NCI-H1694 treated with DMSO at 0.1 percent for 48 hours (cell line): ENCODE data around the gene ARMC12.

ENCODE experiments used
- DNase-seq: peaks from one replicate; lab custom pipeline; 2025; lab: John Stamatoyannopoulos, UW

Gene ARMC12

DNA sequence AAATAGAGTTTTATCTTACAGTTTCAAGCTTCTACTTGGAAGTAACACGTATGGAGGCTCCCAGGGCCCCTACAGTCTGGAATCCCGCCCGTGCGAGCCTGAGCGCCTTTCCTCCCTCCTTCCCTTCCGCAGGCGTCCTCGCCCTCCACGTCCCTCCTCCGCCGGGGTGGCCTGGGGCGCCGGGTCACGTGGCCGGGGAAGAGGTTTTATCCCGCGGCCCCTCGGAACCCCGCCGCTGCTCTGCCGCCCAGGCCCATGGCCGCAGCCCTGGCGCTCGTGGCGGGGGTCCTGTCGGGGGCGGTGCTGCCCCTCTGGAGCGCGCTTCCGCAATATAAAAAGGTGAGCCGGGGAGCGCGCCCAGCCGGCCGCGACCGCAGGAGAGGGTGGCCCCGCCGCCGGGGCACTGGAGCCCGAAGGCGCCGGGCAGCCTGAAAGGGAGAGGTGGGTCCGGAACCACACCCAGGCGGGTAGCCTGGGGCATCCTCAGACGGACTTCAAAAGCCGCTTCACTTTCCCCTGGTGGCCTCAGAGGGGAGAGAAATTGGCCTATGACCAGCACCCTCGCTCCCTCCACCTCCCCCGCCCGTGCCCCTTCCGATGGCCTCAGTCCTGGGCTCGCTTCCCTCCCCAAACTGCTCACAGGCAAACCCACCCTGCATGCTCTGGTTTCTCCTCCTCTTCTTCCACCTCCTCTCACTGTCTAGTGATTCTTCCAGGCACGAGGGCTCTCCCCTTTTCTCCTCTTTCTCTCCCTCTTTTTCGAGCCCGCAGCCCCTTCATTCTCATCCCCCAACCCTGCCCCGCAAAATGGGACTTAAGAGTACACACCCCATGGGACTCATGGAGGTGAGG lies 39.8 kb downstream of the ARMC12 start, which contains the start of gene CLPSL2:
TSS of gene CLPSL2 (plus strand) at position 235 of the 852 bp plus-strand sequence. CDS start at position 256, 21 bp downstream.
- no peak for DNase-seq

DNA sequence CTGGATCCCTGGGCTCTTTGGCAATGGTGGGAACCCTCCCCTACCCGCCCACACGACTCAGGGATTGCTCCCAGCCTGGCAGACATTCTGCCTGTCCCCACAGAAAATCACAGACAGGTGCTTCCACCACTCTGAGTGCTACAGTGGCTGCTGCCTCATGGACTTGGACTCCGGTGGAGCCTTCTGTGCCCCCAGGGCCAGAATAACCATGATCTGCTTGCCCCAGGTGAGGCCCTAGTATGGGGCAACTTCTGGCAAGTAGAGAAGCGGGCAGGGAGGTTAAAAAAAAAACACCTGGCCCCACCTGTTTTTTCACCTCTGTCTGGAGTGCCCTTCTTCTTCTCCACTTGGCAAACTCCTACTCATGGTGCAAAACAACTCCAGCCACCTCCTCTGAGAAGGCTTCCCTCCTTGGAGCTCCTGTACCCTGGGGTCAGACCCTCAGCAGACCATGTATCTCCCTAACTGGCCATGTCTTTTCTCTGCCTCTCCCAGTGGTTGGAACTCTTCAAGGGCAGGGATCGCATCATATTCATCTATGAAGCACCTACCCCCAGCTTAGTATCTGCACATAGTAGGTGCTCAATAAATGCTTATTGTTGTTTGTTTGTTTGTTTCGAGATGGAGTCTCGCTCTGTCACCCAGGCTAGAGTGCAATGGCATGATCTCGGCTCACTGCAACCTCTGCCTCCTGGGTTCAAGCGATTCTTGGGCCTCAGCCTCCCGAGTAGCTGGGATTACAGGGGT lies 40.7 kb downstream of the ARMC12 start:
- no peak for DNase-seq

DNA sequence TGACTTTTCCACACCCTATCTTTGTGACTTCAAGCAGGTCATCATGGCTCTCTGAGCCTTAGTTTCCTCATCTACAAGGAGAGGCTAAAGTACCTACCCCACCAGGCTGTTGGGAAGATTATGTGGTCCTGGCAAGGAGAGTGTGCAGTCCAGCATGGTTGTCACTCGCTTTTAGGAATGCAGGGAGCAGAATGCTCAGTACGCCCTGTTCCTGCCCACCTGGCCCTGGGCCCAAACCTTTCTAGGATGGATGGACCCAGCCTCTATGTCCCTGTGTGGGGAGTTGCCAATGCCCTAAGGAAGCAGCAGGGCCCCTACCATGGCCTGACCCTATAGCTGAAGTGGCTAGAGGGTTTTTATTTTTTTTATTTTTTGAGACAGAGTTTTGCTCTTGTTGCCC lies 41.6 kb downstream of the ARMC12 start:
- no peak for DNase-seq

DNA sequence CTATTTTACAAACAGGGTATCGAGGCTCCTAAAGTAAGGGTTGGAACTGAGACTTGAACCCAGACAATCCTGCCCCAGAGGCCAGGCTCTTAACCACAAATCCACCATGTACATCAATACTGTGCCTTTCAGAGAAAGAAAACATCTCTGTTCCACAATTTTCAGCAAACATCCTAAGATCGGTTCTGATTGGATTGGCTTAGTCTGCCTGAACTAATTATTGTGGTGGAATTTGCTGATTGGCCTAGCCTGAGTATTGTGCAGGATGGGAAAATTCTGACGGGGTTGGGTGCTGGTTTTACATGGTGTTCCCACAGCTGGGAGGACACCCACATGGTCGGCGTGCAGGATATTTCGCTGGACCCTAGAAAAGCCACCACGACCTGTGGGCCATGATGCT lies 43.9 kb downstream of the ARMC12 start, which contains the start of gene CLPSL1:
TSS of gene CLPSL1 (plus strand) at position 301 of the 400 bp plus-strand sequence. CDS start at position 393, 92 bp downstream.
- no peak for DNase-seq

DNA sequence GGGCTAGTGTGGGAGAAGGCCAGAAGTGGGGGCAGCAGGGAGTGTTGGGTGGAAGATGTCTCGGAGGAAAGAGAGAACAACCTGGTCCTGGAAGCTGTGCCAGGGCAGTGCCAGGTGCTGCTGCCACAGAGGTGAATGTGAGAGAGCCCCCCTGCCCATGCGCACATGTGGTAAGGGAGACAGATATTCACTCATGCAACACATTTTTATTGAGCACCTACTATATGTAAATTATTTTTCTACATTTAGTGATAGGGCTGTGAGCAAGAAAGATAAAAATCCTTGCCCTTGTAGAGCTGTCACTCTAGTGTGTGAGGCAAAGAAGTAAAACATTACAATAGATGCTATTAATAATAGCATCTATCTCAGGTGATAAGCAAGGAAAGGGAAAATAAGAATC lies 44.5 kb downstream of the ARMC12 start:
- DNase-seq, result no peak

DNA sequence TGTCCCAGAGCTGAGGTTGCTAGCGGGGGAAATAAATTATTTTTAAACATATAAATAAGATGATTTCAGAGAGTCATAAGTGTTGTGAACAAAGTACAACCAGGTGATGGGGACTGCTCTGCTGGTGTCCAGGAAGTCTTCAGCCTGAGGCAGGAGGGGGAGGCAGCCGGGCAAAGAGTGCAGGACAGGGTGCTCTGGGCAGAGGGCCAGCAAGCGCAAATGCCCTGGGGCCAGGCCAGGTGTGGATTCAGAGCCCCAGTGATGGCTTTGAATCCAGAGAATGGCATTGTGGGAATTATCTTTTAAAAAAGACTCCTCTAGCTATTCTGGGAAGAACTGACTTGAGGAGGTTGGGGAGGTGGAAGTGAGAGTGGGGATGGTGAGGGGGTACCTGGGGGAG lies 45.6 kb downstream of the ARMC12 start:
- DNase-seq, result no peak

DNA sequence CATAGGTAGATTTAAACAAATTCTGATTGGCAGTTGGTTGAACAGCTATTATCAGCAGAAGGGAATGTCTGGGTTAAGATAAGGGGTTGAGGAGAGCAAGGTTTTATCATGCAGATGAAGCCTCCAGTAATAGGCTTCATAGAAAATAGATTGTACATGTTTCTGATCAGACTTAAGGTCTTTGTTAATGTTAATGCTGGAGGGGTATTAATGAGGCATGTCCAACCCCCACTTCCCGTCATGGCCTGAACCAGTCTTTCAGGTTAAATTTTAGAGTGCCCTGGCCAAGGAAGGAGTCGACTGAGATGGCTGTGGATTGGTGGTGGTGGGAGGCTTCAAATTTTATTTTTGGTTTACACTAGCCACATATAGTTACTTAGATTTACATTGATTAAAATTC lies 47.4 kb downstream of the ARMC12 start:
- DNase-seq, result no peak

DNA sequence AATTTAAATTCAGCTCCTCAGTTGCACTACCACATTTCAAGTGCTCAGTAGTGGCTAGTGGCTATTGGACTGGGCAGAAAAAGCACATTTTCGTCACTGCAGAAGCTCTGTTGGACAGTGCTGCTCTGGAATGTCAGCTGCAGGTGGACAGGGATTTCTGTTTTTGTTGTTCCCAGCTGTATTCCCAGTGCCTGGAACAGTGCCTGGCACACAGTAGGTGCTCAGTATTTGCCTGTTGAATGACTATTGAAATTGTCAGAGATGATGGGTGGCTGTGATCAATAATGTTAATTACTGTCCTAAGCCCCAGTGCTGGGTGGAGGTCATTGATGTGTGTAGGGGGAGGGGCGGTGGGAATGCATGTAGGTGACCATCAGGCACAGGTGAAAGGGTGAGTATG lies 49.4 kb downstream of the ARMC12 start:
- DNase-seq, result no peak

DNA sequence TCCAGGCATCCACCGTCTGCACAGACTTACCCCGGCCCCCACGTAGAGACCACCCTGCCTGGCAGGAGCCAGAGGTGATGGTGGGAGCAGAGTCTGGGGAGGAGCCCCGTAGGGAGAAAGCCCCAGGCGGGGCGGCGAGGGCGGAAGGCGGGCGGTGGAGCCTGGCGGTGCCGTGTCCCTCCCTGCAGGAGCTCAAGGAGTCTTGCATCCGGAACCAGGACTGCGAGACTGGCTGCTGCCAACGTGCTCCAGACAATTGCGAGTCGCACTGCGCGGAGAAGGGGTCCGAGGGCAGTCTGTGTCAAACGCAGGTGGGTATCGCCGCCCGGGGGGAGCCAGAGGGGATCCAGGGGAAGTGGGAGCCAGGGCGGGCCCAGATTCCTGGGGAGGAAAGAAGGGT lies 50.0 kb downstream of the ARMC12 start:
- DNase-seq, result no peak

DNA sequence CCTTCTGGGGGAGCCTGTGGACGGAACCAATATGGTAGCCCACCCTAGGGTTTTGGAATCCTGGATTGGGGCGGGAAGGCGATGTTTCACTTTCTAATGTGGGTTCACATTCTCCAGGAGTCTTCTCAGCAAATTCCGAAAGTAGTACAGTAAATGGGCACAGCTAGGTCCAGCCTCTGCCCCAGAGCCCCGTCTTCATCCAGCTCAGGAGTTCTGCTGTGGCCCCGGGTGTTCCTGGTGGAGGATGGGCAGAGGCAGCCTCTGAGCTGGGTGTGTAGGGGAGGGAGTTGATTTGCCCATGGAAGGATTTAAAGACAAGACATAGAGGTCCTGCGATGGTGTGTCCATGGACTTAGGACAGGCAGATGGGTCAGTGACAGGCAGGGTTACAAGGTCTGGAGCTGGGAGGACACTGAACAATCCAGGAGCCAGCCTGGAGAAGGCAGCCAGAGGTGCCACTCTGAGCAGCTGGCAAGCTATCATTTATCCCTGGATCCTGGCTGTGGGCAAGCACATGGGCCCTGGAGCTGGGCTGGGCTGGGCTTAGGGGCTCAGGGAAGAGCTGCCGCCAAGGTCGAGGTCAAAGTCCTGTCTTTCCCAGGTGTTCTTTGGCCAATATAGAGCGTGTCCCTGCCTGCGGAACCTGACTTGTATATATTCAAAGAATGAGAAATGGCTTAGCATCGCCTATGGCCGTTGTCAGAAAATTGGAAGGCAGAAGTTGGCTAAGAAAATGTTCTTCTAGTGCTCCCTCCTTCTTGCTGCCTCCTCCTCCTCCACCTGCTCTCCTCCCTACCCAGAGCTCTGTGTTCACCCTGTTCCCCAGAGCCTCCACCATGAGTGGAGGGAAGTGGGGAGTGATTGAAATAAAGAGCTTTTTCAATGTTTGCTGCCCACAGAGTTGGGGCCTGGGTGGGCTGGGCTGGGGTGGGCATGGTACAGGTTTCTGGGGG lies 50.7 kb downstream of the ARMC12 start:
- DNase-seq, result no peak

DNA sequence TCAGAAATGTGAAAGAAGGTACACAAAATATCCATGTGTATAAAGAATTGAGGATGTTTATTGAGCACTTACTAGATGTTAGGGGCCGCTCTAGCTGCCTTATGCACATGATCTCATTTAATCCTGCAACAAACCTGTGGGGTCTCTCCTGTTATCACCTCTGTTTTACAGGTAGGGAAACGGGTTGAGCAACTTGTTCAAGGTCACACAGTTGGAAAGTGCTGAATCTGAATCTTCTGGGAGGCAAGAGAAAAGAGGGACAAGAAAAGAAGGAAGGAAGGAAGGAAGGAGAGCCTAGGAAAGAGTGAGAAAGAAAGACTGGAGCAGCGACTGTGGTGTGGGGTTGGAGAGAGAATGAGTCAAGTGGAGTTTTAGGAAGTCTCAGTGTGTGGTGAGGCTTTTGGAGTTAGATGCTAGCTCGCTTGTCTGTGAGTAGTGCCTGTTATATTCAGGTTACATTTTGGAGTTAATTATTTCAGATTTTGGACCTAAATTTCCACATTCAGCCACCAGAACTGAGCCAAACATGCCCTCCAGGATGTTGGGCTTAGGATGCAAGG lies 51.7 kb downstream of the ARMC12 start:
- no peak for DNase-seq

DNA sequence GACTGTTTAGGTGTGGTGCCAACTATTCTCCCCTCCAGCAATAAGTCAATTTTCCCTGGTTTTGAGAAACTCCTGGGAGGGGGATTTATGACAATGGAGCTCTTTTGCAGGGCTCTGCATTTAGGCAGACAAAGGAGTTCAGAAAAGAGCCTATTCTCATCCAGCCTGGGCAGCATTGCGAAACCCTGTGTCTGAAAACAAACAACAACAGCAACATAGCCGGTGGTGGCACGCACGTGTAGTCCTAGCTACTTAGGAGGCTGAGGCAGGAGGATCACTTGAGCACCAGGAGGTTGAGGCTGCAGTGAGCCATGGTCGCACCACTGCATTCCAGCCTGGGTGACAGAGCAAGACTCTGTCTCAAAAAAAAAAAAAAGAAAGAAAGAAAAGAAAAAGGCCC lies 53.9 kb downstream of the ARMC12 start:
- no peak for DNase-seq

DNA sequence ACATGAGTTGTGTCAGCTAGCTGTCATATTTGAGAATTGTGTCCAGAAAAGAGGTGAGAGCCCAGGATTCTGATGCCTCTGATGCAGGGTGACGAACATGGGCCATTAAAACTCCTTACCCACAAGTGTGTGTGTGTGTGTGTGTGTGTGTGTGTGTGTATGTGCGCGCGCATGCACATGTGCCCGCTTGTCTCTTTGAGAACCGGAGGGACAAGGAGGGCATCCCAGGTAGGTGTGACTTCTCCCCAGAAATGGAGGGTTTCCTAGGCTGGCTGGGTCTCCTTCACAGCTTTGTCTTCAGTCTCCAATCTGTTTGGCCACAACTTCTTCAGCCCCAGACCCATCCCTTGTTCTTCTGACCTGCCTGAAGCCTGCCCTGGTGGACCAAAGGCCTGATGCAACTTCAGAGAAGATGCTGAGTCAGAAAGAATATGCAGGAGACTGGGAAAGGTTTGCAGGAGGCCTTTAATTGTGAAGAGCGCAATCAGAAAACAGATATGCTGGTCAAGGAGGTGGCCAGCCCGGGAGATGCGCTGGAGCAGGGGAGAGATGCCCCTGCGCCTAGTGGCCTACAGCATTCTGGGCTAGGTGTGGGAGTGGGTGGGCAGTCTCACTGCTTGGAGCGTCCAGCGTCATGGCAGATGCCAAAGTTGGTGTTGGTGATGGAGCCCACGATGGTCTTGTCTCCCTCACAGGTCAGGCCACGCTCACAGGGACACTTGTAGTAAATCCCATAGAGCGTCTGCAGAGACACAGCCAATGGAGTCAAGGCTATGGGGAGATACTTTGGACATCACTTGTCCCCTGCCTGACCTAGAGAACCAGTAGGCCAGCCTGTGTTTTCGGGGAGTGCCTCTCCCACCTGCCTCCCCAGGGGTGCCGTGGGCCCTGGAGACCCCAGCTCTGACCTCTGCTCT lies 58.0 kb downstream of the ARMC12 start:
- no peak for DNase-seq

DNA sequence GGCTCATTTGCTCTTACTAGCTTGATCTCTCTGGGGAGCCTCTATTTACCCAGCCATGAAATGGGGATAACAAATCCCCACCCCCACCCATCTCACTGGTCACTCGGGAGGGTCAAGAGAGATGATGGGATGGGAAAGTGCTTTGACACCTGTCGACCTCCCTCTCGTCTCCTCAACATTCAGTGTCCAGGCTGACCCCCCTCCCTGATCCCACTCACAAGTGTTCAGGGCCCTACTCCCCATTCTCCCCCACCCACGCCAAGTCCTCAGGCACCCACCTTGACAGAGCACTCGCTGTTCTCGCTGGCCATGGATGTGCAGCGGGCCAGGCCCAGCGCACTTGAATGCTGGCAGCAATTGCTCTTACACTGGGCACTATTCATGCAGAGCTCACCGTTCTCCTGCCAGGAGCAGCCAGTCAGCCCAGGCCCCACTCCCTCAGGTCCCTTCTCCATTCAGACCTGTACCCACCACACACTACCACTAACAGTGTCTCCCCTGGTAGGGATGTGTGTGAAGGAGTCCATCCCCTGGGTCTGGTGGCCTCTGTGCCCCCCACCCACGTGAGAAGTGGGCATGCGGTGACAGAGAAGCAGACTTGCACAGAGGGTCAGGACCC lies 58.7 kb downstream of the ARMC12 start:
- DNase-seq, result no peak

DNA sequence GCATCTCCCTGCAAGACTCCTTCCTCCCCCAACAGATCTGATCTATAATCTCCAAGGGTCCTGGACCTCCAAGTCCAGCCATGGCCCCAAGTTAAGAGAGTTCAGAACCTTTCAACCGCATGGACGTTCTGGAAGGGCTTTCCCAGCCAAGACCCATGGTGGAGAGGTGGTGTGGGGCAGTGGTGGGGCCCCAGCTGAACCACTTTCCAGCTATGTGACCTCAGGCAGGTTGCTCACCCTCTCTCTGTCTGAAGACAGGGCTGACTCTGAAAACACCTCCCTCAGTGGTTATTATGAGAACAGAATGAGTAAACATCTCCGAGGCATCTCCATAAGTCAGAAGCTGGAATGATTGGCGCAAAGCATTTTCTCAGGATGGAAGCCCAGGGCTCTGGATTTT lies 59.4 kb downstream of the ARMC12 start:
- no peak for DNase-seq

DNA sequence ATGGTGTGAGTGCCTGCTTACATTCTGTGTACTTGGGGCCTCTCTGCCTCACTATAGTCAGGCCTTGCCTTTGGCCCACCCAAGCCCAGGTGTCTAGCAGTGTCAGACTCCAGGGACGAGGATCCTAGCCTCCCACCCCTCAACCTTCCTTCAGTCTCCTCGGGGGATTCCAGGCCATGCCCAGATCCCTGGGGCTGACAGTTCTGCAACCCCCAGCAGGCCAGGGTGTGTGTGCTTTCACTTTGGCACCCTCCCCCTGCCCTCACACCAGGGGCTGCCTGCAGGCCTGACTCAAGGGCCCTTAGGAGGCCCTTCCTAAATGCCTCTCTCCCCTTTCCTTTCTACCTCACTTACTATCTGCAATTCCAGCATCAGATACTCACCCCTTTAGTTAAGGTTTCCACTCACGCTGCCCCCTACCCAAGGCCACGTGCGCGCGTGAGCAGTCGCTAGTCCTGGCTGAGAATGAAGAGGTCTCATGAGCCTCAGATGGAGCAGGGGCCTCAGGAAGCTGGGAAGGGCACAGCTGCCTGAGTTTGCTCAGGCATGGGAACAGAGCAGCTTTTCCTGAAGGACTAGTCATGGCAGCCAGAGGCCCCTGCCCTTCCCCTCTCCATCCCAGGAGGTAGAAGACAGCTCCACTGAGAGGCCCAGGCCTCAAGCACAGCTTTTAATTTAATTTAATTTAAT lies 61.1 kb downstream of the ARMC12 start:
- no peak for DNase-seq
